ENCODE results near the gene ZNF407.

- TF ChIP-seq EP300 (IDR thresholded peaks at IDR 0.05), result no peak
- TF ChIP-seq CTCF (IDR thresholded peaks at IDR 0.05), result no peak
- TF ChIP-seq POLR2A (IDR thresholded peaks at IDR 0.05), result no peak
These were observed 36.1 kb downstream of the ZNF407 start for GRCh38 chr18:74633652-74634352.
